Posterior cingulate gyrus (tissue), 11 donors: ENCODE measurements around the gene HBEGF.
"Not testable (repeated sequence)": the region's sequence is repeated elsewhere in the genome, so short reads cannot be mapped to it uniquely, and the experiment has no call there.

Experiments used
- DNase-seq, 10 donors: peaks; one replicate each; pipeline versions ENCODE4 v3.0.0 to v3.0.0-alpha.2; 2020 to 2021; ENCODE audit warnings: mixed read lengths in 3 of 10
- intact Hi-C: fragments of 100-400 bp; cut with DNase I; formaldehyde crosslinking; loops from one replicate; pipeline ENCODE4 v1.15.1; 2023

Gene HBEGF

GRCh38 chr5:140362875-140363630 lies 16.6 kb upstream of the HBEGF start:
- intact Hi-C loops = loop anchor here (10.0 kb wide), 1 partner anchor 352 kb away; no protein-coding TSS in a partner anchor
- peak; percentile 63 to 96 (median 82) for DNase-seq

GRCh38 chr5:140362311-140362710 lies 15.9 kb upstream of the HBEGF start:
- intact Hi-C loops = loop anchor here (10.0 kb wide), 1 partner anchor 352 kb away; no protein-coding TSS in a partner anchor

GRCh38 chr5:140361901-140362300 lies 15.5 kb upstream of the HBEGF start:
- DNase-seq = no peak
- intact Hi-C loops = loop anchor here (10.0 kb wide), 1 partner anchor 353 kb away; no protein-coding TSS in a partner anchor

More at GRCh38 chr5:140362311-140362710, 15.9 kb upstream of the HBEGF start:
- DNase-seq = no peak

DNA sequence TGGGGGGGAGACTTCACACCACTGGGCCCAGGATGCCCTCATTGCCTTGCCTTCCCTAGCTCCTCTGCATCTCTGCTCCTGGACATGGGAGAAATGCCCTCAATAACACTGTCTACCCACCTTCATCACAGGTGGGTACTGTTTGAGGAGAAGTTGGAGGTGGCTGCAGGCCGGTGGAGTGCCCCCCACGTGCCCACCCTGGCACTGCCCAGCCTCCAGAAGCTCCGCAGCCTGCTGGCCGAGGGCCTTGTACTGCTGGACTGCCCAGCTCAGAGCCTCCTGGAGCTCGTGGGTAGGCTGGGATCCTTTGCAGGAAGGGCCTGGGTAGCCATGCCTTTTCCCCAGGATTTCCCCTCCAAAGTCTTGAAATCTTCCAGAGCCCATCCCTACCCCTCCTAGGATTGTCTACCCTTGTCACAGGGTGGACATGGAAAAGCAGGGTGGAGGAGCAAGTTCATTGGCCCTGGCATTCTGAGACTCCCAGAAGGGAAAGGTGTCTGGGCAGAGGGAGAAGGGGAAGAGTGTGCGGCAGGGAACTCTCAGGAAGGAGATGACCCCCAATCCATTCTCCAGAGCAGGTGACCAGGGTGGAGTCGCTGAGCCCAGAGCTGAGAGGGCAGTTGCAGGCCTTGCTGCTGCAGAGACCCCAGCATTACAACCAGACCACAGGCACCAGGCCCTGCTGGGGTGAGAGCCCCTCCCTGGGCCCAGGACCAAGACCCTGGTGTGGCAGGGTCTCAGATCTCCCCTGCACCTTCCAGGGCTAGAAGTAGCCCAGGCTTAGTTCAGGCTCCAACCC lies 14.5 kb upstream of the HBEGF start:
- intact Hi-C loops = loop anchor here (10.0 kb wide), 1 partner anchor 354 kb away; no protein-coding TSS in a partner anchor
- peak in 1 of 10 donors; percentile 2 for DNase-seq

- no peak for DNase-seq
- intact Hi-C loops = loop anchor here (10.0 kb wide), 1 partner anchor 355 kb away; no protein-coding TSS in a partner anchor
Observed at GRCh38 chr5:140360101-140360500, 13.7 kb upstream of the HBEGF start, which contains the start of gene SLC4A9. Gene SLC4A9, plus strand, starts transcription at chr5:140360194. Its CDS starts 43 bp downstream, at chr5:140360237.

DNA sequence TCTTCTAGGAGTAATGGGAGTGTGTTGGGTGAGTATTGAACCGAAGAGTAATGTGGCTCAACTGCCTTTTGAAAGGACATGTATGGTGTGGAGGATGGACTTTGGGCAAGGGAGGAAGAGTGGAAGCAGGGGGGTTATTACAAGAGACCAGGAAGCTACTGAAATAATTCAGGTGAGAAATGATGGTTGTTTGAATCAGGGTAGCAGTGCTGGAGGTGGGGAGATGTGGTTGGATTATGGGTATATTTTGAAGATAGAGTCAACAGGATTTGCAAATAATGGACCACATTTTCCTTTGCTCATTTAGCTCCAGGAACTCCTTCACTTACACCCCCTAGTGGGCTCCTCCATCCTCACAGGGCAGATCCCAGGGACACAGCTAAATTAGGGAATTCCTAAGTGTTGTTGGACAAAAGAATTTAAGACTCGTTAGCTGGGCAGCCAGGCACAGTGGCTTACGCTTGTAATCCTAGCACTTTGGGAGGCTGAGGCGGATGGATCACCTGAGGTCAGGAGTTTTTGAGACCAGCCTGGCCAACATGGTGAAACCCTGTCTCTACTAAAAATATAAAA lies 12.4 kb upstream of the HBEGF start:
- intact Hi-C loops = no loop called here
- DNase-seq = no peak

GRCh38 chr5:140357726-140358093 lies 11.3 kb upstream of the HBEGF start:
- intact Hi-C loops = no loop called here
- DNase-seq = peak; percentile 79 to 98 (median 89)

- intact Hi-C loops = no loop called here
Observed at GRCh38 chr5:140356853-140357725, 10.7 kb upstream of the HBEGF start.

DNA sequence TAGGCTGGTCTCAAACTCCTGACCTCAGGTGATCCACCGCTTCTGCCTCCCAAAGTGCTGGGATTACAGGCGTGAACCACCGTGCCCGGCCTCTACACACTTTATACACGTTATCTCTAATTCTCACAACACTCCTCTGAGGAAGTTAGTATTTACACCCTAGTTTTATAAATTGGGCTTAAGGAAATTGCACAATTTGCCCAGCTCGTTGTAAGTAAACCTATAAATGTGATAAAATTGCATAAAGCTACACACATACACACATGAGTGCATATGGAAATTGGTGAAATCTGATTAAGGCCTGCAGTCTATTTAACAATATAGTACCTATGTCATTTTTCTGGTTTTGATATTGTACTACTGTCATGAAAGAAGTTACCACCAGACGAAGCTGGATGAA lies 9.1 kb upstream of the HBEGF start:
- peak in 1 of 10 donors; percentile 13 for DNase-seq
- intact Hi-C loops = no loop called here

More at GRCh38 chr5:140356853-140357725, 10.7 kb upstream of the HBEGF start:
- peak in 1 of 10 donors; percentile 8 for DNase-seq

DNA sequence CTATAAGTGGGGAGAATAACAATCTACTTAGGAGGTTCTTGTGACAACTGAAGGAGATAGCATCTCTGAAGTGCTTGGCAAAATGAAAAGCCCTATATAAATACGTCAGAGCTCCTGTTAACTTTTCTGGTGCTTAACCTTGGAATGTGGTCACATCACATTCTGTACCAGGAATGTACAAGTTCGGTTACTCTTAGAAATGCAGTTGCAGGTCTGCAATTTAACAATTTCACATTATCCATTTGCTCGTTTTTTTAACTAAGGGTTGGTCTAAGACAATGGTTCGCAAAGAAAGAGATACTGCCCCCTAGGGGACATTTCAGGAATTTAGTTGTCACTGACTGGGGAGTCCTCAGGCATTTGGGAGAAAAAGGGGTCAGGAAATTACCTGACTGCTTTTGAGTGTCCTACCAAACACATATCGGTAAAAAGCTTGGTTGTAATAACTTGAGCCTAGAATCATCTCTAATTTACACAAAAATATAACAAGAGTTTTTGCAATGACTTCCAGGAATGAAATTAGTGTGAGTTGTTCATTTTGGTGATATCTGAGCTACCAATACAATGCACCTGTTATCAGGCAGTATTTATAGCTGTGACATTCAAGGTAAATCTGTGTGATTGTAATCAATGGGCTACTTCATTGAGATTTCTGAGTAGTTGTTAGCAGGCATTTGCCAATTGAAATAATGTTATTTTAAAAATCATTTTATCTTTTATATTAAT lies 5.4 kb upstream of the HBEGF start:
- DNase-seq = peak in 2 of 10 donors; percentile 25 to 48
- intact Hi-C loops = loop anchor here (1.0 kb wide), 1 partner anchor 107 kb away; no protein-coding TSS in a partner anchor

DNA sequence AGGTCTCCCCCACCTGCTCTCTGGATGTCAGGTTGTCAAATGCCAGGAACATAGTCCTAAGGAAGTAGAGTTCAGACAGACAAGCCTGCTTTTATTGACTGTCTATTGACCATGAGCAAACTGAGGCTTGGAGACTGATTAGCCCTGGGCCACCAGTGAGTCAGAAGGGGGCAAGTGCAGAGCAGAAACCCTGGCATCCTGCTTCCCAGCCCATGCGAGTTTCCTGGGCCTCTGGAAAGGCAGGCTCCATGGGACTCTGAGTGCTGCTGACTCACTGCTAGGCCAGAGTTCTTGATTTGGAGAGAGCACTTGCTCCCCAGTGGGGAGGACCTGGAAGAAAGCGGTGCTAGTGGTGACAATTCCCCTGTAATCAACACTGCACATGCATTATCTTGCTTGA lies 2.8 kb upstream of the HBEGF start:
- intact Hi-C loops = loop anchor here (5.0 to 10.0 kb wide), 2 partner anchors 47 to 174 kb away; partner anchors contain the start of genes CYSTM1 and PFDN1
- DNase-seq = no peak

- peak in 1 of 10 donors; percentile 32 for DNase-seq
- intact Hi-C loops = loop anchor here (5.0 to 10.0 kb wide), 2 partner anchors 46 to 173 kb away; partner anchors contain the start of genes CYSTM1 and PFDN1
Observed at GRCh38 chr5:140348104-140348503, 1.7 kb upstream of the HBEGF start.

GRCh38 chr5:140347360-140347759 lies 957 bp upstream of the HBEGF start:
- intact Hi-C loops = loop anchor here (5.0 to 10.0 kb wide), 2 partner anchors 45 to 173 kb away; partner anchors contain the start of genes CYSTM1 and PFDN1
- DNase-seq = peak in 1 of 10 donors; percentile 28

- DNase-seq = peak; percentile 45 to 94 (median 64)
- intact Hi-C loops = loop anchor here (5.0 to 10.0 kb wide), 2 partner anchors 44 to 171 kb away; partner anchors contain the start of genes CYSTM1 and PFDN1
Observed at GRCh38 chr5:140345919-140346347, 470 bp downstream of the HBEGF start.

GRCh38 chr5:140344683-140345423 lies 1.6 kb downstream of the HBEGF start:
- DNase-seq = peak in 1 of 10 donors; percentile 10
- intact Hi-C loops = loop anchor here (5.0 to 10.0 kb wide), 2 partner anchors 43 to 170 kb away; partner anchors contain the start of genes CYSTM1 and PFDN1

GRCh38 chr5:140343849-140344248 lies 2.6 kb downstream of the HBEGF start:
- intact Hi-C loops = loop anchor here (10.0 kb wide), 1 partner anchor 169 kb away; the partner anchor contains the start of gene CYSTM1
- DNase-seq = not testable (repeated sequence)

DNA sequence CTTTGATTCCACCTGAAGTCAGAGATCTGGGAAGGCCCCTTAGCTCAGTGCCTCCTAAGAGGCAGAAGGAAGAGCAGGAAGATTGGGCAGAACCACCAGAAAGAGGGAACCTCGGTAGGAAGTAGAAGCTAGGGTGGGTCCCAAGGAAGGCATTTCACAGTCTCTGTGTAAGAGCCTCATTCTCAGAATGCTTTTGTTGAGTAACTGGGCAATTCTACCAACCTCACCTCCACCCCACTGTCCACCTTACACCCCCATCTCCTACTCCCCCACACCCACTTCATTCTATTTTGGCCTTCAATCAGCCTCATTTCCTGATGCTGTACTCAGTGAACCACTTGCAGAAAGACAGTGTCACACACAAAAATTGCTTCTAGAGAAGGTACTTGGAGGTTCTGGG lies 3.5 kb downstream of the HBEGF start:
- DNase-seq = no peak
- intact Hi-C loops = loop anchor here (10.0 kb wide), 1 partner anchor 168 kb away; the partner anchor contains the start of gene CYSTM1
